Thymus (tissue), 11 donors: ENCODE measurements around the gene SETBP1. TPM values are rescaled to one million over a fixed set of nuclear protein-coding genes. Genes with fewer than 3 reads are reported as not detected.

Source experiments
- DNase-seq, 9 donors: peaks; one replicate each; pipeline ENCODE4 v3.0.0-alpha.2; 2013; ENCODE audit warnings: low spot score in 9 of 9, low read depth in 6 of 9, missing footprints in 1 of 9
- H3K27ac ChIP-seq, 2 donors: one replicate each; pipeline ENCODE4 v1.5.1; 2013; ENCODE audit warnings: control low read depth in 1 of 2, low read depth in 1 of 2, low read length in 1 of 2, mild to moderate bottlenecking in 1 of 2, moderate library complexity in 1 of 2
- H3K27me3 ChIP-seq, 2 donors: one replicate each; pipeline ENCODE4 v1.5.1; 2013; ENCODE audit warnings: low read length in 1 of 2; ENCODE audit not compliant: control insufficient read depth in 2 of 2, insufficient read depth in 1 of 2
- H3K36me3 ChIP-seq, 2 donors: one replicate each; pipeline ENCODE4 v1.5.1; 2013; ENCODE audit warnings: low read length in 1 of 2, mild to moderate bottlenecking in 1 of 2, moderate library complexity in 1 of 2; ENCODE audit not compliant: control insufficient read depth in 2 of 2, insufficient read depth in 2 of 2
- H3K4me1 ChIP-seq, 2 donors: one replicate each; pipeline ENCODE4 v1.5.1; 2013; ENCODE audit warnings: low read length in 2 of 2; ENCODE audit not compliant: control insufficient read depth in 2 of 2, insufficient read depth in 2 of 2
- H3K4me3 ChIP-seq, 2 donors: one replicate each; pipeline ENCODE4 v1.5.1; 2013; ENCODE audit warnings: low read length in 2 of 2, control low read depth in 1 of 2, mild to moderate bottlenecking in 1 of 2
- H3K9me3 ChIP-seq, 2 donors: one replicate each; pipeline ENCODE4 v1.5.1; 2013; ENCODE audit warnings: low read length in 1 of 2, mild to moderate bottlenecking in 1 of 2; ENCODE audit not compliant: control insufficient read depth in 2 of 2, insufficient read depth in 1 of 2
- WGBS: extraction: QIAGEN DNeasy Blood & Tissue Kit; methylation state at CpG from one replicate; pipeline ENCODE4 v1.1.7; 2013; 5-methylcytosine and 5-hydroxymethylcytosine counted together
- polyA plus RNA-seq: library from polyadenylated mRNA; stranded (reverse); fragments of 200-250 nt; gene quantifications from one replicate; pipeline ENCODE4 v1.2.3, GENCODE V29; 2013
- total RNA-seq: library from RNA; stranded (reverse); fragments of 120-200 nt; gene quantifications from one replicate; pipeline ENCODE4 v1.2.4, GENCODE V29; 2013
- donor health status: healthy.

The SETBP1 gene
- total and polyA plus RNA-seq, 2 donors, result 3.3 to 8.5 TPM

GRCh38 chr18:44673256-44673880 is 7.3 kb upstream of the SETBP1 start:
- H3K27ac ChIP-seq, result no peak overlapping the region
- no peaks in the 10 kb centered on the region for H3K36me3 ChIP-seq
- WGBS, result 97% methylated on average over 3 of the region's 3 CpGs

GRCh38 chr18:44677933-44678332 is 2.8 kb upstream of the SETBP1 start:
- Histone ChIP-seq H3K4me1 (peaks cover 3 to 26% of the 10 kb centered on the region in 2 donors), H3K9me3 (no peaks in the 10 kb centered on the region), H3K27me3 (peaks cover 7 to 21% of the 10 kb centered on the region in 2 donors), H3K4me3 (no peak overlapping the region), H3K27ac (no peak overlapping the region), H3K36me3 (no peaks in the 10 kb centered on the region)
- 93% methylated on average over 7 of the region's 7 CpGs for WGBS
- DNase-seq, result no peak

More at GRCh38 chr18:44673256-44673880, 7.3 kb upstream of the SETBP1 start:
- peaks cover 0 to 1% of the 10 kb centered on the region in 2 donors for H3K4me1 ChIP-seq
- no peak for DNase-seq
- H3K9me3 ChIP-seq, result no peaks in the 10 kb centered on the region
- no peaks in the 10 kb centered on the region for H3K27me3 ChIP-seq
- no peak overlapping the region for H3K4me3 ChIP-seq

GRCh38 chr18:44678725-44679055 is 2.0 kb upstream of the SETBP1 start:
- no peaks in the 10 kb centered on the region for H3K9me3 ChIP-seq
- H3K27ac ChIP-seq, result no peak overlapping the region
- WGBS, result 25% methylated on average over 7 of the region's 7 CpGs
- no peak for DNase-seq
- H3K36me3 ChIP-seq, result no peaks in the 10 kb centered on the region
- peaks cover 7 to 21% of the 10 kb centered on the region in 2 donors for H3K27me3 ChIP-seq
- peaks cover 3 to 29% of the 10 kb centered on the region in 2 donors for H3K4me1 ChIP-seq
- peak overlapping the region; percentile 56 to 72 for H3K4me3 ChIP-seq

- peak overlapping the region; percentile 43 to 85 for H3K27ac ChIP-seq
- no peaks in the 10 kb centered on the region for H3K36me3 ChIP-seq
- under 1% methylated on average over 102 of the region's 102 CpGs for WGBS
- peaks cover 3 to 29% of the 10 kb centered on the region in 2 donors for H3K4me1 ChIP-seq
- H3K27me3 ChIP-seq, result peaks cover 7 to 21% of the 10 kb centered on the region in 2 donors
- no peaks in the 10 kb centered on the region for H3K9me3 ChIP-seq
- H3K4me3 ChIP-seq, result peak overlapping the region; percentile 56 to 72
- DNase-seq, result peak in 8 of 9 donors; percentile 44 to 90 (median 78)
These were observed 1.4 kb upstream of the SETBP1 start for GRCh38 chr18:44679056-44679913.

- peak in 3 of 9 donors; percentile 37 to 67 (median 37) for DNase-seq
- Histone ChIP-seq H3K4me3 (peak overlapping the region; percentile 56 to 72), H3K4me1 (peaks cover 3 to 29% of the 10 kb centered on the region in 2 donors), H3K27me3 (peaks cover 7 to 21% of the 10 kb centered on the region in 2 donors), H3K36me3 (no peaks in the 10 kb centered on the region), H3K9me3 (no peaks in the 10 kb centered on the region), H3K27ac (peak overlapping the region in 1 of 2 donors; percentile 74)
- under 1% methylated on average over 41 of the region's 41 CpGs for WGBS
These were observed 795 bp upstream of the SETBP1 start for GRCh38 chr18:44679914-44680272.

GRCh38 chr18:44681076-44681970 is 635 bp downstream of the SETBP1 start:
- H3K36me3 ChIP-seq, result no peaks in the 10 kb centered on the region
- peak overlapping the region; percentile 56 to 72 for H3K4me3 ChIP-seq
- peaks cover 3 to 29% of the 10 kb centered on the region in 2 donors for H3K4me1 ChIP-seq
- no peaks in the 10 kb centered on the region for H3K9me3 ChIP-seq
- 4% methylated on average over 24 of the region's 24 CpGs for WGBS
- peaks cover 7 to 21% of the 10 kb centered on the region in 2 donors for H3K27me3 ChIP-seq
- H3K27ac ChIP-seq, result peak overlapping the region in 1 of 2 donors; percentile 8
- peak in 3 of 9 donors; percentile 16 to 41 (median 21) for DNase-seq

GRCh38 chr18:44682201-44682870 is 1.6 kb downstream of the SETBP1 start:
- peaks cover 7 to 21% of the 10 kb centered on the region in 2 donors for H3K27me3 ChIP-seq
- H3K4me3 ChIP-seq, result peak overlapping the region in 1 of 2 donors; percentile 6
- peaks cover 3 to 31% of the 10 kb centered on the region in 2 donors for H3K4me1 ChIP-seq
- peak in 1 of 9 donors; percentile 28 for DNase-seq
- H3K9me3 ChIP-seq, result no peaks in the 10 kb centered on the region
- 79% methylated on average over 12 of the region's 12 CpGs for WGBS
- H3K36me3 ChIP-seq, result no peaks in the 10 kb centered on the region
- peak overlapping the region; percentile 15 to 46 for H3K27ac ChIP-seq

GRCh38 chr18:44682871-44683221 is 2.2 kb downstream of the SETBP1 start:
- H3K27me3 ChIP-seq, result peaks cover 7 to 21% of the 10 kb centered on the region in 2 donors
- H3K36me3 ChIP-seq, result no peaks in the 10 kb centered on the region
- 91% methylated on average over 4 of the region's 4 CpGs for WGBS
- H3K9me3 ChIP-seq, result no peaks in the 10 kb centered on the region
- H3K27ac ChIP-seq, result peak overlapping the region; percentile 1 to 46
- no peak overlapping the region for H3K4me3 ChIP-seq
- no peak for DNase-seq
- peaks cover 3 to 32% of the 10 kb centered on the region in 2 donors for H3K4me1 ChIP-seq
